Progenitor cell of endocrine pancreas (in vitro differentiated cells): ENCODE data around the gene TARM1. TPM values are rescaled to one million over a fixed set of nuclear protein-coding genes. Genes with fewer than 3 reads are reported as not detected.

Source experiments
- DNase-seq: peaks from one replicate; pipeline ENCODE4 v3.0.0; 2021; ENCODE audit warnings: low spot score; ENCODE audit not compliant: unreplicated experiment
- H3K27ac Mint-ChIP-seq: 2 replicates; pipeline ENCODE4 v1.8.0; 2021; ENCODE audit warnings: mild to moderate bottlenecking, moderate library complexity, mixed read lengths
- H3K27me3 Mint-ChIP-seq: 2 replicates; pipeline ENCODE4 v1.8.0; 2021; ENCODE audit warnings: mixed read lengths
- H3K36me3 Mint-ChIP-seq: 2 replicates; pipeline ENCODE4 v1.8.0; 2022; ENCODE audit warnings: mixed read lengths; ENCODE audit not compliant: insufficient read depth
- H3K4me1 Mint-ChIP-seq: 2 replicates; pipeline ENCODE4 v1.8.0; 2021; ENCODE audit warnings: low read depth, mixed read lengths
- H3K4me3 Mint-ChIP-seq: 2 replicates; pipeline ENCODE4 v1.8.0; 2021; ENCODE audit warnings: low read depth, mild to moderate bottlenecking, moderate library complexity, mixed read lengths
- H3K9me3 Mint-ChIP-seq: 2 replicates; pipeline ENCODE4 v1.8.0; 2021; ENCODE audit warnings: low read depth, mixed read lengths
- CTCF ChIP-seq: fragments of 200-600 bp; sonication (generic); IDR thresholded peaks from one replicate; pipeline ENCODE4 v1.5.0; 2021; ENCODE audit warnings: antibody characterized with exemption, mild to moderate bottlenecking; ENCODE audit not compliant: unreplicated experiment
- total RNA-seq: library from RNA; stranded (reverse); gene quantifications from 2 replicates; pipeline ENCODE4 v1.2.1, GENCODE V29; 2021

TARM1 gene
- total RNA-seq, 1 donor from 2014 or later: not detected

- Mint-ChIP-seq H3K9me3 (no peaks in the 10 kb centered on the region), H3K4me3 (no peak overlapping the region), H3K36me3 (peaks cover 10% of the 10 kb centered on the region), H3K27me3 (no peaks in the 10 kb centered on the region), H3K4me1 (no peaks in the 10 kb centered on the region), H3K27ac (no peak overlapping the region)
- no peak for DNase-seq
- TF ChIP-seq CTCF: no peak
Measured at GRCh38 chr19:54125713-54126112, 44.5 kb upstream of the TARM1 start.

- TF ChIP-seq CTCF: no peak
- no peak overlapping the region for H3K27ac Mint-ChIP-seq
- H3K4me3 Mint-ChIP-seq: no peak overlapping the region
- no peak for DNase-seq
- H3K4me1 Mint-ChIP-seq: no peaks in the 10 kb centered on the region
- peaks cover 13% of the 10 kb centered on the region for H3K36me3 Mint-ChIP-seq
- no peaks in the 10 kb centered on the region for H3K9me3 Mint-ChIP-seq
- H3K27me3 Mint-ChIP-seq: no peaks in the 10 kb centered on the region
Measured at GRCh38 chr19:54124393-54124792, 43.2 kb upstream of the TARM1 start.

GRCh38 chr19:54123682-54124081 is 42.5 kb upstream of the TARM1 start:
- Mint-ChIP-seq H3K4me1 (no peaks in the 10 kb centered on the region), H3K9me3 (no peaks in the 10 kb centered on the region), H3K27me3 (no peaks in the 10 kb centered on the region), H3K4me3 (no peak overlapping the region), H3K27ac (no peak overlapping the region), H3K36me3 (peaks cover 13% of the 10 kb centered on the region)
- no peak for TF ChIP-seq CTCF
- no peak for DNase-seq

GRCh38 chr19:54121259-54121658 is 40.1 kb upstream of the TARM1 start:
- peaks cover 12% of the 10 kb centered on the region for H3K36me3 Mint-ChIP-seq
- no peaks in the 10 kb centered on the region for H3K9me3 Mint-ChIP-seq
- H3K27me3 Mint-ChIP-seq: no peaks in the 10 kb centered on the region
- DNase-seq: no peak
- H3K4me1 Mint-ChIP-seq: peaks cover 3% of the 10 kb centered on the region
- TF ChIP-seq CTCF: no peak
- no peak overlapping the region for H3K4me3 Mint-ChIP-seq
- H3K27ac Mint-ChIP-seq: no peak overlapping the region

- Mint-ChIP-seq H3K9me3 (no peaks in the 10 kb centered on the region), H3K4me1 (peaks cover 18% of the 10 kb centered on the region), H3K27me3 (no peaks in the 10 kb centered on the region), H3K27ac (peak within 1 kb of the TSS; percentile 94), H3K36me3 (peaks cover 13% of the 10 kb centered on the region), H3K4me3 (peak within 1 kb of the TSS; percentile 95)
- TF ChIP-seq CTCF: no peak
- DNase-seq: peak; percentile 89
Measured at GRCh38 chr19:54115109-54116063, 34.2 kb upstream of the TARM1 start, which contains the start of the genes PRPF31 and TFPT. Gene PRPF31 (plus strand): TSS chr19:54115754. CDS start chr19:54118279, 2,525 bp downstream. Gene TFPT (minus strand): TSS chr19:54115657. CDS start chr19:54115269, 388 bp downstream.
